ENCODE results near the gene GAB2. TPM values are rescaled to one million over a fixed set of nuclear protein-coding genes. Genes with fewer than 3 reads are reported as not detected.

Gene GAB2
- total RNA-seq, 2 donors from 2014 or later, result 2.8 to 5.0 TPM

DNA sequence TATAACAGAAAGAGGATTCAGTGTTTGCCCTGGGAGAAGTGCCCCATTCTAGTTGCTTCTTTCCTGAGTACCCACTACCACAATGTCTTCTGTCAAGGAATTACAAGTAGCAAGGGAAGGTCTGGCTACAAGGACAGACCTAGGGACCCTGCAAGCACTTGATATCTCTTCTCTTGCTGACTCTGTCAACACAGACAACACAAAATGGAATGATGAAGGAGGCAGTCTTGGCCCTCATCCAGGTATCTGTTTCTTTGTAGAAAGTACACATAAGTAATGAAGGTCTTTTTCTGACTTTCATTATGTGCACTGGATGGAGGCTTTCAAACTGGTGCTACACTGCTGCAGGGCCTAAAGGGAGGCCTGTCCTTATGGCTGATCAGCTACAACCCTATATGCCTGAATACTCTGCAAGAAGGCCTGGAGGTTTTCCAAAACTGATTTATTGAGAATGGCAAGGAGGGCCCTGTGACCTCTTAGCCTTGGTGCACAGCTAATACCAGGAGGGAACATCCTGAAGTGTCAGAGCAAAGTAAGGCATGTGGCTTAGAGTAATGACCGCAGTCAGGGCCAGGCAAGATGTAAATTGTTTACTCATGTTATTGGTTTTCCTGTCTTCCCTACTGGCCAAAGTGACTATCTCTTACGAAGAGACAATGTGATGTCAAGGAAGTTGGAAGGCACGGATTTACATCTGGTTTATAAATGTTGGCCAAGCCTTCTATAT, 31.2 kb downstream of the GAB2 start:
- peaks cover 17 to 23% of the 10 kb centered on the region in 2 donors for H3K9me3 Mint-ChIP-seq
- peaks cover 18% of the 10 kb centered on the region in 2 donors for H3K36me3 Mint-ChIP-seq
- no peak for DNase-seq (ENCODE audit: low spot score in 2 of 2)

DNA sequence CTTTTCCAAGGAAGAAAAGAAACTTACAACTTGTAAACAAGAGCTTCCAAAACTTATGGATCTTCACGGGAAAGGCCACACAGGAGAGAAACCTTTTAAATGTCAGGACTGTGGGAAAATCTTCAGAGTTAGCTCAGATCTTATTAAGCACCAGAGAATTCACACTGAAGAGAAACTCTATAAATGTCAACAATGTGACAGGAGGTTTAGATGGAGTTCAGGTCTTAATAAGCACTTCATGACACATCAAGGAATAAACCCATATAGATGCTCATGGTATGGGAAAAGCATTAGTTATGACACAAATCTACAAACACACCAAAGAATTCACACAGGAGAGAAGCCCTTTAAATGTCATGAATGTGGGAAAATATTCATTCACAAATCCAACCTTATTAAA, 32.4 kb downstream of the GAB2 start:
- DNase-seq (ENCODE audit: low spot score in 2 of 2) (no peak), ATAC-seq (no peak)
- peaks cover 17 to 23% of the 10 kb centered on the region in 2 donors for H3K9me3 Mint-ChIP-seq
- H3K27ac Mint-ChIP-seq, result no peak overlapping the region
- H3K36me3 Mint-ChIP-seq, result peaks cover 18% of the 10 kb centered on the region in 2 donors

More for the DNA sequence above, 31.2 kb downstream of the GAB2 start:
- no peak for ATAC-seq
- H3K27ac Mint-ChIP-seq, result no peak overlapping the region

GRCh38 chr11:78384231-78384630, 33.4 kb downstream of the GAB2 start:
- Mint-ChIP-seq H3K36me3 (peaks cover 18% of the 10 kb centered on the region in 2 donors), H3K27ac (peak overlapping the region in 1 of 2 donors; percentile 33), H3K9me3 (peaks cover 17 to 23% of the 10 kb centered on the region in 2 donors)
- ATAC-seq, result no peak
- DNase-seq (ENCODE audit: low spot score in 2 of 2), result no peak

DNA sequence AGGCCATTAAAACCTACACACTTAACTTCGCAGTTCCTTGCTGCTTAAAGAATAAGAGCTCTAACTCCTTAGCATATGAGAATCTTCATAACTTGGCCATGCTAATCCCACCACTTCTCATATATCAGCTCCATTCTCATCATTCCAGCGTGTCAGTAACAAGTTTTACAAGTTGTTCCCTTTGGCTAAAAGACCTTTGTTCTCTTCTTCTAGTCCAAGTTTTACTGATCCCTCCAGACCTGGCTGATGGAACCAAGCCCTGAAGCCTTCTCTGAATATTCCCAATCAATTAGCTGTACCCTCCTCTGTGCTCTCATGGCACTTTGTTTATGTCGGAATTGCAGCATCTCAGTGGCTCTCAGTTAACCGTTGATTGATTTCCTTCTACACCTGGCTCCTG, 35.8 kb downstream of the GAB2 start:
- peaks cover 18 to 22% of the 10 kb centered on the region in 2 donors for H3K36me3 Mint-ChIP-seq
- H3K27ac Mint-ChIP-seq, result no peak overlapping the region
- ATAC-seq (no peak), DNase-seq (ENCODE audit: low spot score in 2 of 2) (no peak)
- H3K9me3 Mint-ChIP-seq, result peaks cover 17 to 27% of the 10 kb centered on the region in 2 donors

- Mint-ChIP-seq H3K36me3 (peaks cover 18 to 22% of the 10 kb centered on the region in 2 donors), H3K27ac (no peak overlapping the region), H3K9me3 (peaks cover 17 to 32% of the 10 kb centered on the region in 2 donors)
- no peak for DNase-seq (ENCODE audit: low spot score in 2 of 2)
- no peak for ATAC-seq
Measured at GRCh38 chr11:78380615-78381051, 37.0 kb downstream of the GAB2 start.

GRCh38 chr11:78379039-78379670, 38.5 kb downstream of the GAB2 start:
- no peak for ATAC-seq
- DNase-seq (ENCODE audit: low spot score in 2 of 2), result no peak
- Mint-ChIP-seq H3K36me3 (peaks cover 5 to 10% of the 10 kb centered on the region in 2 donors), H3K27ac (peak overlapping the region in 1 of 2 donors; percentile 5), H3K9me3 (peaks cover 6 to 17% of the 10 kb centered on the region in 2 donors)

GRCh38 chr11:78377625-78378418, 39.8 kb downstream of the GAB2 start:
- DNase-seq (ENCODE audit: low spot score in 2 of 2) (no peak), ATAC-seq (no peak)
- H3K27ac Mint-ChIP-seq, result no peak overlapping the region
- peaks cover 0 to 4% of the 10 kb centered on the region in 2 donors for H3K36me3 Mint-ChIP-seq
- H3K9me3 Mint-ChIP-seq, result peaks cover 0 to 12% of the 10 kb centered on the region in 2 donors

- no peak for DNase-seq (ENCODE audit: low spot score in 2 of 2)
- ATAC-seq, result no peak
- peaks cover 0 to 12% of the 10 kb centered on the region in 2 donors for H3K9me3 Mint-ChIP-seq
- H3K27ac Mint-ChIP-seq, result no peak overlapping the region
- H3K36me3 Mint-ChIP-seq, result peaks cover 0 to 4% of the 10 kb centered on the region in 2 donors
Measured at GRCh38 chr11:78376858-78377257, 40.8 kb downstream of the GAB2 start.

DNA sequence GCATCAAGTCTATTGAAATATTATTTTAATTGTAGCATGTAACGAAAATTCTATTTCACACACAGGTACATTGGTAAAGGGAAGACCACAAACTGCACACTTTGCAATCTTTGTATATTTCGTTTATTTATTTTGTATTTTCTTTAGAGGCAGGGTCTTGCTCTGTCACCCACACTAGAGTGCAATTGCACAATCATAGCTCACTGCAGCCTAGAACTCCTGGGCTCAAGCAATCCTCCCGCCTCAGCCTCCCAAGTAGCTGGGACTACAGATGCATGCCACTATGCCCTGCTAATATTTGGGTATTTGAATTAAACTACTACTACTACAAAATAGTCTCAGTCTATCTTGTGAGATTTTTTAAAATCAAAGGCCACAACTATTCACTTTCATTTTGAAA, 42.7 kb downstream of the GAB2 start:
- H3K9me3 Mint-ChIP-seq, result peaks cover 0 to 12% of the 10 kb centered on the region in 2 donors
- H3K36me3 Mint-ChIP-seq, result peaks cover 0 to 4% of the 10 kb centered on the region in 2 donors
- DNase-seq (ENCODE audit: low spot score in 2 of 2) (no peak), ATAC-seq (no peak)
- no peak overlapping the region for H3K27ac Mint-ChIP-seq

- ATAC-seq (no peak), DNase-seq (ENCODE audit: low spot score in 2 of 2) (no peak)
- no peak overlapping the region for H3K27ac Mint-ChIP-seq
- H3K9me3 Mint-ChIP-seq, result peaks cover 0 to 12% of the 10 kb centered on the region in 2 donors
- peaks cover 0 to 4% of the 10 kb centered on the region in 2 donors for H3K36me3 Mint-ChIP-seq
Measured at GRCh38 chr11:78373689-78374088, 43.9 kb downstream of the GAB2 start.

DNA sequence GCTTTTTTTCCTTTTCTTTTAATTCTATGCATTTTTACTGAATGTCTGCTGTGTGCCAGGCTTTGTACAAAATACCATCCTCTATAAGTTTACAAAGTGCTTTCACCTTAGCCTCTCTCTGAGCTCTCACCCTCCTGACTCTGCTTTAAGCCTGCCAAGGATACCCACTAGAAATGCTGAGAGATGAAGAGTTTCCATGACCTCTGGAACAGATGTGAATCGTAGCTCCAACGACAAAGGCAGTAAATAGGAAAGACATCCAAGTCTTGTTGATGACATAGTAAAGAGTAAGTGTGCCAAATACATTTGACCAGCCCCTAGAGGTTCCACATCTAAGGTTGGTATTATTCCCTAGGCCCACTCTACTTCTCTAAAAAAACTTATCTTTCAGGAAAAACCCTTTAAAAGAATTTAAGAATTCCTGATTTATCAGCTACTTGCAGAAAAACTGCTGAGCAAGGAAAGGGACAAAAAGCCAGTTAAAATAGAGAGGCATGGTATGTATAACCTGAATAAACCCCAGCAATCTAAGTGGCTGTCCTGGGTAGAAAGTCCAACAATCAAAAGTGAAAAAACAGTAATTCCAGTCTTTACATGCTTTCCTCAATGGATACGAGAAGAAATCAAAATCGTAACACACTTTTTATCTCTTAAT, 45.4 kb downstream of the GAB2 start:
- Mint-ChIP-seq H3K27ac (no peak overlapping the region), H3K9me3 (peaks cover 0 to 9% of the 10 kb centered on the region in 2 donors), H3K36me3 (no peaks in the 10 kb centered on the region)
- no peak for DNase-seq (ENCODE audit: low spot score in 2 of 2)
- ATAC-seq, result no peak

- DNase-seq (ENCODE audit: low spot score in 2 of 2), result no peak
- peaks cover 0 to 1% of the 10 kb centered on the region in 2 donors for H3K9me3 Mint-ChIP-seq
- ATAC-seq, result no peak
- H3K27ac Mint-ChIP-seq, result no peak overlapping the region
- H3K36me3 Mint-ChIP-seq, result no peaks in the 10 kb centered on the region
Measured at GRCh38 chr11:78371221-78371891, 46.3 kb downstream of the GAB2 start.

DNA sequence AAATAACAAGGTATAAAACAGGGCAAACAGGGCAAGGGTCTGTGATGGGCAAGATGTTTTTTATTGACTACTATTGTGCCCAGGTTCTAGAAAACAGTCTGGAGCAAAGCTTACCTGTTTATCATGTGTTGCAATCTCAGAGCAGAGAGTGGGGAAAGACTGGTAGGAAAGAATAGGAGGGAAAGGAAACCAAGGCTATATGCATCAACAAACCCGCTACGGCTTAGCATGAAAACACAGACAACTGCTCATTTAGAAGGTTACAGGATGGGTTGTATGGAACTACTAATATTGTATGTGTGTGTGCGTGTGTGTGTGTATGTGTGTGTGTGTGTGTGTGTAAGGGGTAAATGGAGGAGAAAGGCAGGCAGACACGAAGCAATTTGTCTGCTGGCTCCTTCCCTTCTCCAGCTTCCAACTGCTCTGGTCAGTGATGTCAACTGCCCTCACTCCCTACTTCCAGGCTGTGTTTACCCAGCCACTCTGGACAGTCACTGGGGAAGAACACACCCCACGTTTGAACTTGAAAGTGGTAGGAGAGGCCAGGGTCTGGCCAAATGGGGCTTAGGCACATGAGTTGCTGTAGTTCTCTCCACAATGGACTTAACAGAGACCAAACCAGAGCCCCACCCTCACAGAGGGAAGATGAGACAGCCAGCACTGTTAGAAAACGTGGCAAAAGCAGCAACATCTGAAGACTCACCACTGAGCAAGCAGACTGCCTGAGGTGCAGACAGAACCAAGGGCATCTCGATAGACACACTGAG, 47.0 kb downstream of the GAB2 start:
- ATAC-seq (no peak), DNase-seq (ENCODE audit: low spot score in 2 of 2) (no peak)
- Mint-ChIP-seq H3K27ac (no peak overlapping the region), H3K36me3 (no peaks in the 10 kb centered on the region), H3K9me3 (no peaks in the 10 kb centered on the region)

DNA sequence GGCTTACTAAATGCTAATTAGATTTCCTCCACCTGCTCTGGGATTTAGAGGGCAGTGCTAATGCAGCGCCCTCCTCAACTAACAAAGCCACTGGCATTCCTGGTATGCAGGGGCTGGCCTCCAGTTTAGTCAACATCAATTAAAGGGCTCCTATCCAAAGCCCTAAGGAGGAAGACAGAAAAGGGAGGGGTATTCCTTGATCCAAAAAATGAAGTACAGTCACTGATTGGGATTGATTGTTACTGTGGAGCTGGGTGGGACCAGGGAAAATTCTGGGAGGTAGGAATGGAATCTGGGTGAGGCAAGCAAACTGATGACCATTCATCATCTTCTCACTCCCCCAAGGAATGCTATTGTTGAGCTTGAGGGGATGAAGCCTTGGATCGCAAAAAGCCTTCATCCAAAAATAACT, 52.2 kb downstream of the GAB2 start:
- no peak for ATAC-seq
- DNase-seq (ENCODE audit: low spot score in 2 of 2), result no peak
- no peak overlapping the region for H3K27ac Mint-ChIP-seq
- no peaks in the 10 kb centered on the region for H3K36me3 Mint-ChIP-seq
- no peaks in the 10 kb centered on the region for H3K9me3 Mint-ChIP-seq

- H3K27ac Mint-ChIP-seq, result no peak overlapping the region
- ATAC-seq, result no peak
- DNase-seq (ENCODE audit: low spot score in 2 of 2), result no peak
- H3K36me3 Mint-ChIP-seq, result no peaks in the 10 kb centered on the region
- no peaks in the 10 kb centered on the region for H3K9me3 Mint-ChIP-seq
Measured at GRCh38 chr11:78364128-78364751, 53.4 kb downstream of the GAB2 start.
